ENCODE measurements around the gene LBHD2.

The LBHD2 gene

DNA sequence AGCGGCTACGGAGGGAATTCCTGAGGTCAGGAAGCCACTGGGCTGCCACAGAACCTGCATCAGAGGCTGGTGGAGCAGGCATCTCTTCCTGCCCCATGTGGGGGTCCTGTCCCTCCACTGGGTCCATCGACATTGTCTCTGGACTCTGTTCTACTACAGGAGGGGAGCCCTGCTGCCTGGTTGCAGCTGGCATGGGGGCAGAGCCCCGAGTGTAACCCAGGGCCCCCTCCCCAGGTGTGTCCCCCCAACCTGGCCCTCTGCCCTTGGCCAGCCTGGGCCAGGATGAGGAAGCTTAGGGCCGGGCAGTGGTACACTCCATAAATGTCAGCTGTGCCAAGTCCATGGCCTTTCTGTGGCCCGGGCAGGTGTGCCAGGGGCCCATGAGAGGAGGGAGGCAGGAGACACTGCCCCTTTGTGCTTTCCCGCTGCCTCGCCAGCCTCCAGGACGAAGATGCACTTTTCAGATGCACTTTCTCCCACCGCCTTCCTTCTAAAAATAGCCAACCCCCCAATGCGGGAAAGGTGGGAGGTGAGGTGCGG, 6.5 kb downstream of the LBHD2 start:
- Histone ChIP-seq H3K9ac (ENCODE audit: low read length) (no peak overlapping the region), H2BK15ac (replicated peaks; ENCODE audit: low read depth) (no peak overlapping the region), H2BK120ac (ENCODE audit: low read depth, low read length) (no peak overlapping the region), H3K27ac (ENCODE audit: low read depth, low read length) (no peak overlapping the region), H3K27me3 (ENCODE audit: insufficient read depth, low read length, poor library complexity) (no peaks in the 10 kb centered on the region), H3K4ac (ENCODE audit: low read depth, low read length) (no peak overlapping the region), H3K4me2 (ENCODE audit: low read length) (no peak overlapping the region), H3K79me2 (ENCODE audit: control insufficient read depth, insufficient read depth, low read length) (no peaks in the 10 kb centered on the region), H4K8ac (ENCODE audit: low read depth, low read length) (no peak overlapping the region), H3K18ac (ENCODE audit: low read length) (no peak overlapping the region), H3K36me3 (ENCODE audit: control insufficient read depth, insufficient read depth, low read length) (no peaks in the 10 kb centered on the region), H3K4me1 (ENCODE audit: control insufficient read depth, low read depth, low read length) (no peaks in the 10 kb centered on the region), H3K23ac (ENCODE audit: low read length) (no peak overlapping the region), H2AK5ac (ENCODE audit: low read length) (no peak overlapping the region), H3K56ac (ENCODE audit: low read length) (no peak overlapping the region), H3K79me1 (ENCODE audit: low read length) (no peaks in the 10 kb centered on the region), H3K4me3 (ENCODE audit: low read length) (no peak overlapping the region), H4K5ac (ENCODE audit: low read length) (no peak overlapping the region), H2BK5ac (ENCODE audit: low read length) (no peak overlapping the region)
- no CpG with 5 or more reads among the region's 12 CpGs for WGBS (ENCODE audit: extremely low coverage, insufficient coverage, low lambda C conversion rate)
- no peak for DNase-seq

- Histone ChIP-seq H3K79me1 (ENCODE audit: low read length) (no peaks in the 10 kb centered on the region), H3K79me2 (ENCODE audit: control insufficient read depth, insufficient read depth, low read length) (no peaks in the 10 kb centered on the region), H2BK15ac (replicated peaks; ENCODE audit: low read depth) (no peak overlapping the region), H3K36me3 (ENCODE audit: control insufficient read depth, insufficient read depth, low read length) (no peaks in the 10 kb centered on the region), H3K18ac (ENCODE audit: low read length) (peak overlapping the region; percentile 11), H3K4me3 (ENCODE audit: low read length) (no peak overlapping the region), H3K4me1 (ENCODE audit: control insufficient read depth, low read depth, low read length) (no peaks in the 10 kb centered on the region), H3K4ac (ENCODE audit: low read depth, low read length) (no peak overlapping the region), H3K27me3 (ENCODE audit: insufficient read depth, low read length, poor library complexity) (no peaks in the 10 kb centered on the region), H4K8ac (ENCODE audit: low read depth, low read length) (no peak overlapping the region), H3K4me2 (ENCODE audit: low read length) (peak overlapping the region; percentile 84), H3K27ac (ENCODE audit: low read depth, low read length) (no peak overlapping the region), H3K9ac (ENCODE audit: low read length) (peak overlapping the region; percentile 67), H3K23ac (ENCODE audit: low read length) (peak overlapping the region; percentile 80), H2BK120ac (ENCODE audit: low read depth, low read length) (no peak overlapping the region), H2AK5ac (ENCODE audit: low read length) (no peak overlapping the region), H2BK5ac (ENCODE audit: low read length) (no peak overlapping the region), H3K56ac (ENCODE audit: low read length) (peak overlapping the region; percentile 73), H4K5ac (ENCODE audit: low read length) (no peak overlapping the region)
- WGBS (ENCODE audit: extremely low coverage, insufficient coverage, low lambda C conversion rate): no CpG with 5 or more reads among the region's 69 CpGs
- DNase-seq: no peak
Observed at GRCh38 chr14:103091041-103091882, 7.3 kb downstream of the LBHD2 start.

DNA sequence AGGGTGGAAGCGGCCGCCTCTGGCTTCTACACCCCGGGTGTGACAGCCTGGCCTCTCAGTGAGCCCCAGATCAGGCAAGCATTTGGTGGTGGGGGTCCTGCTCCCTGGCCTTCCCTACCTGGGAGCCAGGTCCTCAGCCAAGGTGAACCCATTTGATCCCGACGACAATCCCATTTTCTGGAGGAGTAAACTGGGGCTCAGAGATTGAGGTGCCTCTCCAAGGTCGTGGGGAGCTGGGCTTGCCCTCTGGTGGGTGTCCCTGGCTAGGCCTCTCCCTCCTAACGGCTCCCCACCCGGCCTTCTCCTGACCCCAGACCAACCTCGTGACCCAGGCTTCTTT, 7.8 kb downstream of the LBHD2 start:
- Histone ChIP-seq H2BK5ac (ENCODE audit: low read length) (no peak overlapping the region), H3K4me1 (ENCODE audit: control insufficient read depth, low read depth, low read length) (no peaks in the 10 kb centered on the region), H3K27ac (ENCODE audit: low read depth, low read length) (no peak overlapping the region), H2BK15ac (replicated peaks; ENCODE audit: low read depth) (no peak overlapping the region), H3K56ac (ENCODE audit: low read length) (peak overlapping the region; percentile 73), H3K18ac (ENCODE audit: low read length) (peak overlapping the region; percentile 11), H3K79me2 (ENCODE audit: control insufficient read depth, insufficient read depth, low read length) (no peaks in the 10 kb centered on the region), H3K27me3 (ENCODE audit: insufficient read depth, low read length, poor library complexity) (no peaks in the 10 kb centered on the region), H2BK120ac (ENCODE audit: low read depth, low read length) (no peak overlapping the region), H4K5ac (ENCODE audit: low read length) (no peak overlapping the region), H3K23ac (ENCODE audit: low read length) (peak overlapping the region; percentile 80), H3K79me1 (ENCODE audit: low read length) (no peaks in the 10 kb centered on the region), H3K4me2 (ENCODE audit: low read length) (peak overlapping the region; percentile 23), H2AK5ac (ENCODE audit: low read length) (no peak overlapping the region), H4K8ac (ENCODE audit: low read depth, low read length) (no peak overlapping the region), H3K4ac (ENCODE audit: low read depth, low read length) (no peak overlapping the region), H3K4me3 (ENCODE audit: low read length) (no peak overlapping the region), H3K9ac (ENCODE audit: low read length) (peak overlapping the region; percentile 58), H3K36me3 (ENCODE audit: control insufficient read depth, insufficient read depth, low read length) (no peaks in the 10 kb centered on the region)
- no peak for DNase-seq
- WGBS (ENCODE audit: extremely low coverage, insufficient coverage, low lambda C conversion rate): no CpG with 5 or more reads among the region's 9 CpGs

- H3K4ac ChIP-seq (ENCODE audit: low read depth, low read length): no peak overlapping the region
- H3K9ac ChIP-seq (ENCODE audit: low read length): no peak overlapping the region
- no peak overlapping the region for H4K8ac ChIP-seq (ENCODE audit: low read depth, low read length)
- H2BK120ac ChIP-seq (ENCODE audit: low read depth, low read length): no peak overlapping the region
- H2AK5ac ChIP-seq (ENCODE audit: low read length): no peak overlapping the region
- no CpG with 5 or more reads among the region's 13 CpGs for WGBS (ENCODE audit: extremely low coverage, insufficient coverage, low lambda C conversion rate)
- H3K27me3 ChIP-seq (ENCODE audit: insufficient read depth, low read length, poor library complexity): no peaks in the 10 kb centered on the region
- H3K4me1 ChIP-seq (ENCODE audit: control insufficient read depth, low read depth, low read length): no peaks in the 10 kb centered on the region
- H3K23ac ChIP-seq (ENCODE audit: low read length): no peak overlapping the region
- no peak for DNase-seq
- no peaks in the 10 kb centered on the region for H3K79me1 ChIP-seq (ENCODE audit: low read length)
- no peaks in the 10 kb centered on the region for H3K36me3 ChIP-seq (ENCODE audit: control insufficient read depth, insufficient read depth, low read length)
- no peak overlapping the region for H3K27ac ChIP-seq (ENCODE audit: low read depth, low read length)
- H3K79me2 ChIP-seq (ENCODE audit: control insufficient read depth, insufficient read depth, low read length): no peaks in the 10 kb centered on the region
- no peak overlapping the region for H3K18ac ChIP-seq (ENCODE audit: low read length)
- no peak overlapping the region for H3K4me2 ChIP-seq (ENCODE audit: low read length)
- H4K5ac ChIP-seq (ENCODE audit: low read length): no peak overlapping the region
- no peak overlapping the region for H2BK15ac ChIP-seq (replicated peaks; ENCODE audit: low read depth)
- peak overlapping the region; percentile 15 for H3K56ac ChIP-seq (ENCODE audit: low read length)
- no peak overlapping the region for H3K4me3 ChIP-seq (ENCODE audit: low read length)
- no peak overlapping the region for H2BK5ac ChIP-seq (ENCODE audit: low read length)
Observed at GRCh38 chr14:103093856-103094405, 9.9 kb downstream of the LBHD2 start.

GRCh38 chr14:103094406-103095209, 10.6 kb downstream of the LBHD2 start, which contains the start of gene EXOC3L4:
Gene EXOC3L4, plus strand, starts transcription at chr14:103094725. Its CDS starts 5,495 bp downstream, at chr14:103100220.
- Histone ChIP-seq H2BK15ac (replicated peaks; ENCODE audit: low read depth) (no peak within 1 kb of the TSS), H3K4me1 (ENCODE audit: control insufficient read depth, low read depth, low read length) (peaks cover 2% of the 10 kb centered on the region), H3K4ac (ENCODE audit: low read depth, low read length) (no peak within 1 kb of the TSS), H3K18ac (ENCODE audit: low read length) (no peak within 1 kb of the TSS), H3K79me2 (ENCODE audit: control insufficient read depth, insufficient read depth, low read length) (no peaks in the 10 kb centered on the region), H2BK120ac (ENCODE audit: low read depth, low read length) (no peak within 1 kb of the TSS), H3K79me1 (ENCODE audit: low read length) (no peaks in the 10 kb centered on the region), H2AK5ac (ENCODE audit: low read length) (no peak within 1 kb of the TSS), H4K8ac (ENCODE audit: low read depth, low read length) (no peak within 1 kb of the TSS), H3K4me3 (ENCODE audit: low read length) (no peak within 1 kb of the TSS), H3K56ac (ENCODE audit: low read length) (peak within 1 kb of the TSS; percentile 15), H2BK5ac (ENCODE audit: low read length) (no peak within 1 kb of the TSS), H3K9ac (ENCODE audit: low read length) (no peak within 1 kb of the TSS), H3K23ac (ENCODE audit: low read length) (no peak within 1 kb of the TSS), H3K27me3 (ENCODE audit: insufficient read depth, low read length, poor library complexity) (no peaks in the 10 kb centered on the region), H3K27ac (ENCODE audit: low read depth, low read length) (no peak within 1 kb of the TSS), H3K4me2 (ENCODE audit: low read length) (no peak within 1 kb of the TSS), H4K5ac (ENCODE audit: low read length) (no peak within 1 kb of the TSS), H3K36me3 (ENCODE audit: control insufficient read depth, insufficient read depth, low read length) (no peaks in the 10 kb centered on the region)
- no CpG with 5 or more reads among the region's 23 CpGs for WGBS (ENCODE audit: extremely low coverage, insufficient coverage, low lambda C conversion rate)
- DNase-seq: no peak

All from mesendoderm (in vitro differentiated cells).